H1 (cell line): ENCODE measurements around the gene TP53RK. TPM values are rescaled to one million over a fixed set of nuclear protein-coding genes. Genes with fewer than 3 reads are reported as not detected.

Experiments
- EGR1 ChIP-seq: IDR thresholded peaks from 2 replicates; pipeline ENCODE4 v1.6.1; 2011; ENCODE audit warnings: low read depth, low read length, borderline replicate concordance
- GABPA ChIP-seq: IDR thresholded peaks from 2 replicates; pipeline ENCODE4 v1.6.1; 2011; ENCODE audit warnings: mild to moderate bottlenecking, low read length, moderate library complexity, borderline replicate concordance; ENCODE audit not compliant: insufficient read depth
- RBBP5 ChIP-seq: IDR thresholded peaks from 2 replicates; pipeline ENCODE4 v1.7.1; 2012; ENCODE audit warnings: low read depth, mild to moderate bottlenecking, inconsistent platforms, low read length, moderate library complexity, borderline replicate concordance
- RXRA ChIP-seq: IDR thresholded peaks from 2 replicates; pipeline ENCODE4 v1.6.1; 2011; ENCODE audit warnings: low read depth, mild to moderate bottlenecking, low read length, moderate library complexity; ENCODE audit not compliant: insufficient read depth
- SIN3A ChIP-seq, 2 experiments: IDR thresholded peaks in 1 of 2; conservative IDR thresholded peaks in 1 of 2; 2 replicates each; pipeline ENCODE4 v1.6.1; 2011 to 2012; ENCODE audit warnings: low read length in 2 of 2, improper control_type of control experiment in 1 of 2, low read depth in 1 of 2, mild to moderate bottlenecking in 1 of 2
- TAF1 ChIP-seq: IDR thresholded peaks from 2 replicates; pipeline ENCODE4 v1.6.1; 2011; ENCODE audit warnings: mild to moderate bottlenecking, low read depth, low read length
- TBP ChIP-seq: IDR thresholded peaks from 2 replicates; pipeline ENCODE4 v1.6.1; 2011; ENCODE audit warnings: low read depth, low read length, improper control_type of control experiment
- TCF12 ChIP-seq: IDR thresholded peaks from 2 replicates; pipeline ENCODE4 v1.6.1; 2011; ENCODE audit warnings: low read depth, mild to moderate bottlenecking, low read length
- TEAD4 ChIP-seq: IDR thresholded peaks from 2 replicates; pipeline ENCODE4 v1.6.1; 2012; ENCODE audit warnings: low read depth, low read length, inconsistent platforms, mixed read lengths
- polyA plus RNA-seq, 7 experiments: library from polyadenylated mRNA; depleted of rRNA in 3 of 7; stranded (reverse) in 5 of 7; unstranded in 2 of 7; fragments of >200 nt in 5 of 7; fragments of 200-250 nt in 2 of 7; gene quantifications; 1 replicate in 5 of 7; 2 replicates in 1 of 7; 4 replicates in 1 of 7; pipeline versions ENCODE4 v1.2.1 to v1.2.3, GENCODE V29; 2011 to 2013; ENCODE audit warnings: missing spikeins in 2 of 7, mixed read lengths in 2 of 7
- total RNA-seq: library from RNA; stranded (reverse); fragmentation: NEBNext Ultra II Directional; extraction: Animal tissue kit (Norgen Biotek cat#: 25700); gene quantifications from 2 replicates; pipeline ENCODE4 v1.2.1, GENCODE V29; 2021
- TF ChIP-seq, protein P1 (sequence below): IDR thresholded peaks from 2 replicates; pipeline ENCODE4 v1.6.1; 2011; ENCODE audit warnings: low read depth, mild to moderate bottlenecking, low read length; ENCODE audit not compliant: insufficient read depth
- TF ChIP-seq, protein P2 (sequence below): IDR thresholded peaks from 2 replicates; pipeline ENCODE4 v1.6.1; 2012; ENCODE audit warnings: inconsistent platforms

Gene TP53RK
- total and polyA plus RNA-seq, 2 of the 8 experiments (the other 6 are each of a cell fraction or from before 2014, with no cell fraction given): 8.5 to 16.3 TPM

DNA sequence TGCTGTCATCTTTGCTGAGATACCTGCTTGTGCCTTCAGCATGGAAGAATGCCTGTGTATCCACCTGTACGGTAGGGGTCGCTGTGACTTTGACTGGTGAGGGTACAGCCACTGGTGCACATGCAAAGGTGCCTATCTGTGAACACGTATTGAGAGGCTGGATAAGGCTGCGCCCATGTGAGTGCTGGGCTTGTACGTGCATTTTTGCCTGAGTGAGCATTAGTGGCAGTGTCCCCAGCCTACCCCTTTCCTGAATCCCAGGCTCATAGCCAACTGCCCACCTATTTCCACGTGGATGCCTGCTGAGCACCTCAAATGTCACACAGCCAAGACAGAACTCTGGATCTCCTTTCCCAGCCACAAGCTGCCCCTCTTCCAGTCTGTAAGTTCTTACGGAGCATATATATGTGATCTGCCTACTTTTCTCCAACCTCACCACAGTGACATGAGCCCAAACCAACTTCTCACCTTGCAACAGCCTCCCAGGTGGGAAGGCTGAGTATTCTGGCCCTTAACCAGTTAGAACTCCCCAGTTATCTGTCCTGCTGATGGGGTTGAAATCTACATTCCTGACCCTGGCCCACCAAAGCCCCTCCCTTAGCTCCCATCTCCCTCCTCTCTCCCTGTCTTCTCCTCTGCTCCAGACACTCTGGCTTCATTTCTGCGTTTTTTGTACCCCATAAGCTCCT is 19.1 kb upstream of the TP53RK start (continued):
- TF ChIP-seq SIN3A (conservative IDR thresholded peaks at IDR 0.05 in 1 of 2, IDR thresholded peaks at IDR 0.05 in 1 of 2; ENCODE audit: low read depth in 1 of 2, low read length in 2 of 2) (no peak), RXRA (no peak), RBBP5 (no peak), TEAD4 (peak; percentile 74), TBP (no peak), GABPA (no peak), TAF1 (no peak), EGR1 (no peak), TCF12 (no peak)
- TF ChIP-seq, protein P1, sequence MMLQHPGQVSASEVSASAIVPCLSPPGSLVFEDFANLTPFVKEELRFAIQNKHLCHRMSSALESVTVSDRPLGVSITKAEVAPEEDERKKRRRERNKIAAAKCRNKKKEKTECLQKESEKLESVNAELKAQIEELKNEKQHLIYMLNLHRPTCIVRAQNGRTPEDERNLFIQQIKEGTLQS: no peak
- TF ChIP-seq, protein P2, sequence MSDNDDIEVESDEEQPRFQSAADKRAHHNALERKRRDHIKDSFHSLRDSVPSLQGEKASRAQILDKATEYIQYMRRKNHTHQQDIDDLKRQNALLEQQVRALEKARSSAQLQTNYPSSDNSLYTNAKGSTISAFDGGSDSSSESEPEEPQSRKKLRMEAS: peak; percentile 74
